OCI-LY3 (cell line): ENCODE results near the gene DNAH5.
"Not testable (repeated sequence)": the region's sequence is repeated elsewhere in the genome, so short reads cannot be mapped to it uniquely, and the experiment has no call there.

ENCODE experiments used
- H2AFZ ChIP-seq: fragments of 200-600, 300-600 bp; shearing (Covaris generic); 2 replicates; pipeline ENCODE4 v1.6.0; 2014; ENCODE audit warnings: antibody characterized with exemption, low read depth, low read length
- H3K27ac ChIP-seq: fragments of 200-600, 300-600 bp; sonication (generic); 2 replicates; pipeline ENCODE4 v1.5.1; 2014; ENCODE audit warnings: mild to moderate bottlenecking, low read length, moderate library complexity, mixed read lengths
- H3K27me3 ChIP-seq: fragments of 200-600, 300-600 bp; sonication (generic); 2 replicates; pipeline ENCODE4 v1.6.1; 2014; ENCODE audit warnings: low read depth, low read length, mixed read lengths
- H3K36me3 ChIP-seq: fragments of 200-600, 300-600 bp; sonication (generic); replicated peaks from 2 replicates; pipeline ENCODE3; 2014; ENCODE audit warnings: low read depth, low read length, mixed read lengths
- H3K4me1 ChIP-seq: fragments of 300-600, 200-600 bp; sonication (generic); 2 replicates; pipeline ENCODE4 v1.6.1; 2014; ENCODE audit warnings: low read length, mixed read lengths
- H3K4me2 ChIP-seq: fragments of 200-600, 300-600 bp; sonication (generic); 2 replicates; pipeline ENCODE4 v1.6.1; 2014; ENCODE audit warnings: low read length, mixed read lengths
- H3K4me3 ChIP-seq: fragments of 300-600, 200-600 bp; sonication (generic); 2 replicates; pipeline ENCODE4 v1.5.1; 2014; ENCODE audit warnings: antibody characterized with exemption, mild to moderate bottlenecking, low read length, moderate library complexity
- H3K79me2 ChIP-seq: fragments of 300-600, 200-600 bp; shearing (Covaris generic); 2 replicates; pipeline ENCODE4 v1.6.1; 2014; ENCODE audit warnings: mild to moderate bottlenecking, low read length, mixed read lengths
- H3K9ac ChIP-seq: fragments of 300-600, 200-600 bp; shearing (Covaris generic); 2 replicates; pipeline ENCODE4 v1.6.0; 2014; ENCODE audit warnings: mild to moderate bottlenecking, low read length, moderate library complexity
- H3K9me3 ChIP-seq: fragments of 200-600, 300-600 bp; shearing (Covaris generic); 2 replicates; pipeline ENCODE4 v1.6.1; 2014; ENCODE audit warnings: low read length, mixed read lengths; ENCODE audit not compliant: insufficient read depth
- H4K20me1 ChIP-seq: fragments of 200-600, 300-600 bp; sonication (generic); 2 replicates; pipeline ENCODE4 v1.6.1; 2016; ENCODE audit warnings: low read length, mixed read lengths; ENCODE audit not compliant: insufficient read depth
- EZH2phosphoT487 ChIP-seq: fragments of 200-600 bp; shearing (Covaris generic); IDR thresholded peaks from 2 replicates; pipeline ENCODE4 v1.6.1; 2018; ENCODE audit warnings: antibody characterized with exemption, mixed run types, low read depth
- TF ChIP-seq, protein P1 (sequence below): fragments of 200-600, 300-600 bp; sonication (generic); IDR thresholded peaks from 2 replicates; pipeline ENCODE4 v1.5.1; 2014; ENCODE audit warnings: antibody characterized with exemption, low read length, low read depth

Gene DNAH5

GRCh38 chr5:13985731-13986418 lies 41.4 kb upstream of the DNAH5 start:
- Histone ChIP-seq H2AFZ (no peak overlapping the region), H3K4me3 (no peak overlapping the region), H3K36me3 (no peaks in the 10 kb centered on the region), H3K27me3 (no peaks in the 10 kb centered on the region), H3K4me1 (no peaks in the 10 kb centered on the region), H3K79me2 (no peaks in the 10 kb centered on the region), H3K9ac (no peak overlapping the region), H3K27ac (no peak overlapping the region), H3K4me2 (no peak overlapping the region), H3K9me3 (no peaks in the 10 kb centered on the region), H4K20me1 (no peaks in the 10 kb centered on the region)
- TF ChIP-seq, protein P1, sequence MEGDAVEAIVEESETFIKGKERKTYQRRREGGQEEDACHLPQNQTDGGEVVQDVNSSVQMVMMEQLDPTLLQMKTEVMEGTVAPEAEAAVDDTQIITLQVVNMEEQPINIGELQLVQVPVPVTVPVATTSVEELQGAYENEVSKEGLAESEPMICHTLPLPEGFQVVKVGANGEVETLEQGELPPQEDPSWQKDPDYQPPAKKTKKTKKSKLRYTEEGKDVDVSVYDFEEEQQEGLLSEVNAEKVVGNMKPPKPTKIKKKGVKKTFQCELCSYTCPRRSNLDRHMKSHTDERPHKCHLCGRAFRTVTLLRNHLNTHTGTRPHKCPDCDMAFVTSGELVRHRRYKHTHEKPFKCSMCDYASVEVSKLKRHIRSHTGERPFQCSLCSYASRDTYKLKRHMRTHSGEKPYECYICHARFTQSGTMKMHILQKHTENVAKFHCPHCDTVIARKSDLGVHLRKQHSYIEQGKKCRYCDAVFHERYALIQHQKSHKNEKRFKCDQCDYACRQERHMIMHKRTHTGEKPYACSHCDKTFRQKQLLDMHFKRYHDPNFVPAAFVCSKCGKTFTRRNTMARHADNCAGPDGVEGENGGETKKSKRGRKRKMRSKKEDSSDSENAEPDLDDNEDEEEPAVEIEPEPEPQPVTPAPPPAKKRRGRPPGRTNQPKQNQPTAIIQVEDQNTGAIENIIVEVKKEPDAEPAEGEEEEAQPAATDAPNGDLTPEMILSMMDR: no peak
- no peak for TF ChIP-seq EZH2phosphoT487

GRCh38 chr5:13984888-13985287 lies 40.4 kb upstream of the DNAH5 start:
- not testable (repeated sequence) for H3K9ac ChIP-seq, H4K20me1 ChIP-seq, H2AFZ ChIP-seq, H3K9me3 ChIP-seq, H3K4me2 ChIP-seq, H3K27ac ChIP-seq, H3K36me3 ChIP-seq, H3K27me3 ChIP-seq, H3K4me1 ChIP-seq, H3K4me3 ChIP-seq, H3K79me2 ChIP-seq

DNA sequence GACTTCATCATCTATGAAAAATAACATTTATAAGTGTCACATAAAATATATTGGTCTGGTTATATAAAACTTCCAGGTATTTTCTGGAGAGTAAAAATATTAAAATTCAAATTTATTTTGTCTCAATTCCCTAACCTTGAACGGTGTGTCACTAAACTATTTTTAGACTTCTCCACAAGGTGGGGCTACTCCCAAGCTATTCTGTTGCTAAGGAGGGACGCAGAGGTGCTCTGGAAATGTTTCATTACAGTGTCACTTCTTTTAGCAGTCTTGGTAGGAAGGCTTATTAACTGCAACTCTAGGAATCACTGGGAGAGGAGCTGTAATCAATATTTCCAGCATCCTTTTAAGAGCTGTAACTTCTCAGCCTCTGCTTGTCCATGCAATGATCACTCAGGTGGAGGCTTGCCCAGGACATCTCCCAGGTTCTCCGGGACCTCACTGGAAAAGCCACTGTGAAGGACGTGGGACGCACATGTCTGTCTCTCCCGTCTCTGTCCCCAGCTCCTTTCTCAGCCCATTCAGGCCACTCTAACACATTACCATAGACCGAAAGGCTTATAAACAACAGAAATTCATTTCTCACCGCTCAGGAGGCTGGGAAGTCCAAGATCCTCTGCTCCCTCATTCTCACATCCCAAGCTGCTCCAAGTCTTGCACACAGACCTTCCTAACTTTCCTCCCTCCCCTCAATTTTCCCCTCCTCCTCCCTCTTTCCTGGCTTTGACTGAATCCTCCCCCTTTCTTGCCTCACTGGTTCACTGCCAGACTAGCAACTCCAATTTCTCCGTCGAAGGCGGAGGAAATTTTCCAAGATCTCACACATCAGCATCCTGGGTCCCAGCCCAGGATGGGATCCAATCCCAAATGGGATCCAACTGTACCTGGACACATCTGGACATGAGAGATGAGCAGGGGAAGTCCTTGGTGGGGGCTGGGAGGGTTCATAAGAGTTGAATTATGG lies 32.7 kb upstream of the DNAH5 start:
- Histone ChIP-seq H2AFZ (no peak overlapping the region), H3K27ac (no peak overlapping the region), H3K4me3 (no peak overlapping the region), H3K36me3 (no peaks in the 10 kb centered on the region), H3K4me1 (no peaks in the 10 kb centered on the region), H3K79me2 (no peaks in the 10 kb centered on the region), H3K9me3 (no peaks in the 10 kb centered on the region), H3K4me2 (no peak overlapping the region), H3K27me3 (no peaks in the 10 kb centered on the region), H3K9ac (no peak overlapping the region), H4K20me1 (no peaks in the 10 kb centered on the region)
- TF ChIP-seq, protein P1: peak; percentile 35
- no peak for TF ChIP-seq EZH2phosphoT487

DNA sequence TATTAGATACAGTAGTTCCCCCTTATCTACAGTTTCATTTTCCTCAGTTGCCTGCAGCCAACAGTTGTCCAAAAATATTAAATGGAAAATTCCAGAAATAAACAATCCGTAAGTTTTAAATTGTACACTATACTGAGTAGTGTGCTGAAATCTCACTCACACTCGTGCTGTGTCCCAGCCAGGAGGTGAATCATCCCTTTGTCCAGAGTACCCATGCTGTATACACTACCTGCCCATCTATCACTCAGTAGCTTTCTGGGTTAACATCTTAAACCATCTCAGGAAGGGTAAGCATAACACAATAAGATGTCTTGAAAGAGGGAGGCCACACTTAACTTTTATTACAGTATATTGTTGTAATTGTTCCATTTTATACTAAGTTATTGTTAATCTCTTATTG lies 31.7 kb upstream of the DNAH5 start:
- Histone ChIP-seq H3K4me3 (no peak overlapping the region), H2AFZ (no peak overlapping the region), H3K4me1 (no peaks in the 10 kb centered on the region), H3K4me2 (no peak overlapping the region), H3K27me3 (no peaks in the 10 kb centered on the region), H3K9me3 (no peaks in the 10 kb centered on the region), H3K36me3 (no peaks in the 10 kb centered on the region), H4K20me1 (no peaks in the 10 kb centered on the region), H3K9ac (no peak overlapping the region), H3K79me2 (no peaks in the 10 kb centered on the region), H3K27ac (no peak overlapping the region)
- no peak for TF ChIP-seq EZH2phosphoT487
- TF ChIP-seq, protein P1: no peak
